ENCODE measurements around the gene IMP3.
A peak's percentile ranks its signal among the peaks of the same experiment; 100 is the strongest.
"Not testable (repeated sequence)": the region's sequence is repeated elsewhere in the genome, so short reads cannot be mapped to it uniquely, and the experiment has no call there.

IMP3 gene

GRCh38 chr15:75639709-75640482, at the start of gene IMP3:
IMP3 (minus strand) TSS chr15:75640224; CDS start chr15:75640168, 56 bp downstream.
- DNase-seq: peak; percentile 91

- DNase-seq: not testable (repeated sequence)
These were observed 49.4 kb upstream of the IMP3 start for GRCh38 chr15:75689429-75689828.

- DNase-seq: no peak
These were observed 48.8 kb upstream of the IMP3 start for GRCh38 chr15:75688831-75689230.

- no peak for DNase-seq
These were observed 48.2 kb upstream of the IMP3 start for GRCh38 chr15:75688278-75688557.

- DNase-seq: no peak
These were observed 47.7 kb upstream of the IMP3 start for GRCh38 chr15:75687486-75688277.

GRCh38 chr15:75686212-75686642, 46.2 kb upstream of the IMP3 start:
- DNase-seq: not testable (repeated sequence)

GRCh38 chr15:75685195-75685594, 45.2 kb upstream of the IMP3 start:
- no peak for DNase-seq

GRCh38 chr15:75684648-75685047, 44.6 kb upstream of the IMP3 start:
- DNase-seq: no peak

- not testable (repeated sequence) for DNase-seq
These were observed 43.8 kb upstream of the IMP3 start for GRCh38 chr15:75683646-75684312.

GRCh38 chr15:75682181-75683135, 42.4 kb upstream of the IMP3 start:
- DNase-seq: no peak

- no peak for DNase-seq
These were observed 40.2 kb upstream of the IMP3 start for GRCh38 chr15:75680007-75680789.

- not testable (repeated sequence) for DNase-seq
These were observed 38.3 kb upstream of the IMP3 start for GRCh38 chr15:75678324-75678690.

- DNase-seq: no peak
These were observed 37.7 kb upstream of the IMP3 start for GRCh38 chr15:75677465-75678323.

- no peak for DNase-seq
These were observed 36.9 kb upstream of the IMP3 start for GRCh38 chr15:75676688-75677464.

- no peak for DNase-seq
These were observed 35.8 kb upstream of the IMP3 start for GRCh38 chr15:75675579-75676404.

- DNase-seq: no peak
These were observed 34.3 kb upstream of the IMP3 start for GRCh38 chr15:75674366-75674765.

- DNase-seq: no peak
These were observed 33.6 kb upstream of the IMP3 start for GRCh38 chr15:75673426-75674235.
